Heart right ventricle (tissue), 16 donors: Measurements from ENCODE around the gene EPO. TPM values are rescaled to one million over a fixed set of nuclear protein-coding genes. Genes with fewer than 3 reads are reported as not detected.

Source experiments
- ATAC-seq, 8 donors: fragments of 200-7000 bp; cut with Tn5 transposase; one replicate each; pipeline ENCODE4 v1.9.1; 2020; ENCODE audit warnings: mild to moderate bottlenecking in 8 of 8, moderate library complexity in 8 of 8, moderate number of reproducible peaks in 1 of 8
- DNase-seq, 2 donors: peaks; one replicate each; pipeline ENCODE4 v3.0.0-alpha.2; 2020
- H3K27ac ChIP-seq, 10 donors: fragments of 200-600 bp; sonication (generic) in 2 of 10; one replicate each; pipeline versions ENCODE4 v1.5.0 to v1.8.0; 2020 to 2022; ENCODE audit warnings: mild to moderate bottlenecking in 3 of 10
- H3K27me3 ChIP-seq, 7 donors: fragments of 200-600 bp; one replicate each; pipeline ENCODE4 v1.8.0; 2021 to 2022; ENCODE audit warnings: mild to moderate bottlenecking in 2 of 7
- H3K36me3 ChIP-seq, 9 donors: fragments of 200-600 bp; sonication (generic) in 1 of 9; one replicate each; pipeline versions ENCODE4 v1.5.0 to v1.8.0; 2020 to 2022; ENCODE audit warnings: mild to moderate bottlenecking in 2 of 9
- H3K4me1 ChIP-seq, 9 donors: fragments of 200-600 bp; sonication (generic) in 1 of 9; one replicate each; pipeline versions ENCODE4 v1.5.0 to v1.8.0; 2020 to 2022; ENCODE audit warnings: mild to moderate bottlenecking in 4 of 9
- H3K4me3 ChIP-seq, 10 donors: fragments of 200-600 bp; sonication (generic) in 2 of 10; one replicate each; pipeline versions ENCODE4 v1.5.0 to v1.8.0; 2020 to 2022; ENCODE audit warnings: mild to moderate bottlenecking in 7 of 10, moderate library complexity in 2 of 10
- H3K9me3 ChIP-seq, 11 donors: fragments of 200-600 bp in 10 of 11; sonication (generic) in 2 of 11; one replicate each; pipeline versions ENCODE4 v1.5.0 to v1.8.0; 2013 to 2022; ENCODE audit warnings: mild to moderate bottlenecking in 2 of 11, control low read depth in 1 of 11, moderate library complexity in 1 of 11
- CTCF ChIP-seq, 9 donors: fragments of 200-600 bp; sonication (generic) in 2 of 9; IDR thresholded peaks; one replicate each; pipeline versions ENCODE4 v1.5.0 to v1.8.0; 2021 to 2022; ENCODE audit warnings: antibody characterized with exemption in 9 of 9, mild to moderate bottlenecking in 5 of 9, moderate library complexity in 1 of 9
- WGBS, 2 donors: extraction: QIAGEN DNeasy Blood & Tissue Kit; methylation state at CpG; one replicate each; pipeline ENCODE4 v1.1.7; 2013; ENCODE audit warnings: inconsistent platforms in 1 of 2; 5-methylcytosine and 5-hydroxymethylcytosine counted together
- intact Hi-C, 10 donors: fragments of 100-400 bp; cut with DNase I; formaldehyde crosslinking; loops; one replicate each; pipeline versions ENCODE4 v1.11.1 to v1.14.2; 2022
- polyA plus RNA-seq, 2 donors: library from polyadenylated mRNA; stranded (reverse); fragments of 200-250 nt; gene quantifications; one replicate each; pipeline ENCODE4 v1.2.3, GENCODE V29; 2013
- total RNA-seq, 10 donors: library from RNA; stranded (reverse); fragmentation: NEBNext Ultra II Directional in 3 of 10; extraction: Animal tissue kit (Norgen Biotek cat#: 25700) in 3 of 10; gene quantifications; one replicate each; pipeline versions ENCODE4 v1.2.1 to v1.2.4, GENCODE V29; 2021 to 2023
- donor health status: Arrhythmogenic right ventricular cardiomyopathy.
- donor health status: ischemic (EF 13 %, LVEDD 7.1; RV severe dilation, severe dysfunction).
- donor health status: healthy with polysubstance abuse.
- donor health status: DM: no; HTN: yes; CAD: no.
- donor health status: DM: no; HTN: no; CAD: no.
- donor health status: ischemic (EF 25% LVEDD 6.9; RV normal size, moderate dysfunction).
- donor health status: ischemic (EF 25% LVEDD 5.7; RV mildly dilated, moderate dysfunction).
- donor health status: healthy.
- donor health status: DM: yes; HTN: yes; CAD: no.
- donor health status: Ischemic cardiomyopathy.
- donor health status: ischemic (EF 35%, LVEDD 5.7; RV mildly dilated, moderate dysfunction).
- donor health status: nonischemic (EF 11% LVEDD 7.7; RV severe dilation, severe dysfunction).
- donor health status: DM: yes; HTN: yes; CAD: no.
- donor health status: PGD.
- donor health status: ischemic (EF 29% LVEDD 5.4; RV normal size, mild dysfunction).
- donor health status: nonischemic (EF 23%, LVEDD 6.1; RV moderate dilation, normal function).

EPO gene
- total and polyA plus RNA-seq, 12 donors = 0.23 TPM; not detected in 11

- Histone ChIP-seq H3K4me1 (no peaks in the 10 kb centered on the region), H3K27me3 (peaks cover 0 to 22% (median 0%) of the 10 kb centered on the region in 7 donors), H3K9me3 (no peaks in the 10 kb centered on the region), H3K27ac (no peak overlapping the region), H3K36me3 (no peaks in the 10 kb centered on the region), H3K4me3 (no peak overlapping the region)
- intact Hi-C loops = no loop called here
- ATAC-seq (no peak), DNase-seq (no peak)
- no peak for TF ChIP-seq CTCF (IDR thresholded peaks at IDR 0.05)
- WGBS, 2 donors = 63% methylated on average over 13 of the region's 13 CpGs; no CpG with 5 or more reads in 1 of the 2 donors
These were observed 16.4 kb downstream of the EPO start for GRCh38 chr7:100736671-100737070.

- 95% methylated on average over 6 of the region's 6 CpGs; no CpG with 5 or more reads in 1 of the 2 donors for WGBS, 2 donors
- DNase-seq = no peak
- Histone ChIP-seq H3K36me3 (no peaks in the 10 kb centered on the region), H3K27ac (no peak overlapping the region), H3K27me3 (peaks cover 0 to 10% (median 3%) of the 10 kb centered on the region in 7 donors), H3K4me3 (no peak overlapping the region), H3K4me1 (no peaks in the 10 kb centered on the region), H3K9me3 (no peaks in the 10 kb centered on the region)
- TF ChIP-seq CTCF (IDR thresholded peaks at IDR 0.05) = no peak
- intact Hi-C loops = no loop called here
- ATAC-seq = no peak
These were observed 19.7 kb downstream of the EPO start for GRCh38 chr7:100739934-100740333.

- no peak for TF ChIP-seq CTCF (IDR thresholded peaks at IDR 0.05)
- H3K4me3 ChIP-seq = peak overlapping the region in 3 of 10 donors; percentile 46 to 49 (median 46)
- DNase-seq = no peak
- peaks cover 0 to 49% (median 40%) of the 10 kb centered on the region in 7 donors for H3K27me3 ChIP-seq
- intact Hi-C loops = loop anchor here in 1 of 10 donors (1.0 kb wide), 1 partner anchor 16 kb away; no protein-coding TSS in a partner anchor
- H3K9me3 ChIP-seq = no peaks in the 10 kb centered on the region
- 87 to 96% methylated on average over 14 of the region's 14 CpGs for WGBS, 2 donors
- ATAC-seq = no peak
- H3K36me3 ChIP-seq = no peaks in the 10 kb centered on the region
- H3K4me1 ChIP-seq = no peaks in the 10 kb centered on the region
- H3K27ac ChIP-seq = no peak overlapping the region
These were observed 24.3 kb downstream of the EPO start for GRCh38 chr7:100744605-100745004.

- TF ChIP-seq CTCF (IDR thresholded peaks at IDR 0.05) = no peak
- H3K36me3 ChIP-seq = no peaks in the 10 kb centered on the region
- intact Hi-C loops = no loop called here
- ATAC-seq (peak in 6 of 8 donors; percentile 17 to 82 (median 71)), DNase-seq (peak; percentile 21 to 45)
- WGBS, 2 donors = 3 to 27% methylated on average over 23 to 28 of the region's 28 CpGs
- peak overlapping the region in 8 of 10 donors; percentile 19 to 49 (median 38) for H3K4me3 ChIP-seq
- no peak overlapping the region for H3K27ac ChIP-seq
- no peaks in the 10 kb centered on the region for H3K9me3 ChIP-seq
- peaks cover 0 to 51% (median 42%) of the 10 kb centered on the region in 7 donors for H3K27me3 ChIP-seq
- H3K4me1 ChIP-seq = no peaks in the 10 kb centered on the region
These were observed 24.9 kb downstream of the EPO start for GRCh38 chr7:100745184-100745583.
